Tibial nerve (tissue), 4 donors: ENCODE results near the gene HDAC11.

ENCODE experiments used
- CTCF ChIP-seq, 5 experiments: fragments of 200-600 bp in 3 of 5; fragments of 450-650 bp in 2 of 5; sonication (generic) in 3 of 5; IDR thresholded peaks; one replicate each; pipeline ENCODE4 v1.5.1; 2016 to 2019; ENCODE audit warnings: antibody characterized with exemption in 5 of 5, mild to moderate bottlenecking in 3 of 5, moderate library complexity in 2 of 5
- EP300 ChIP-seq, 2 donors: sonication (generic); formaldehyde crosslinking; IDR thresholded peaks; one replicate each; pipeline ENCODE4 v1.6.1; 2017; ENCODE audit warnings: antibody characterized with exemption in 2 of 2, mild to moderate bottlenecking in 1 of 2

- no peak for TF ChIP-seq EP300 (IDR thresholded peaks at IDR 0.05)
- TF ChIP-seq CTCF (IDR thresholded peaks at IDR 0.05) = no peak
Measured at GRCh38 chr3:13521309-13521708, 41.2 kb downstream of the HDAC11 start.
